Aorta (tissue), 5 donors: ENCODE measurements around the gene RPL22. TPM values are rescaled to one million over a fixed set of nuclear protein-coding genes. Genes with fewer than 3 reads are reported as not detected.

Experiments used
- ATAC-seq: fragments of 200-7000 bp; cut with Tn5 transposase; one replicate; pipeline ENCODE4 v1.9.1; 2022; ENCODE audit warnings: moderate library complexity; ENCODE audit not compliant: low FRiP score
- DNase-seq, 2 donors: peaks; one replicate each; pipeline ENCODE4 v3.0.0-alpha.2; 2020
- H3K27ac ChIP-seq, 2 donors: one replicate each; pipeline ENCODE4 v1.5.1; 2013; ENCODE audit warnings: low read length in 2 of 2, mild to moderate bottlenecking in 2 of 2, moderate library complexity in 2 of 2, control low read depth in 1 of 2, inconsistent platforms in 1 of 2, low read depth in 1 of 2
- H3K27me3 ChIP-seq, 2 donors: one replicate each; pipeline ENCODE4 v1.6.1; 2013; ENCODE audit warnings: control low read depth in 1 of 2, low read length in 1 of 2, mild to moderate bottlenecking in 1 of 2, moderate library complexity in 1 of 2; ENCODE audit not compliant: insufficient read depth in 2 of 2, control insufficient read depth in 1 of 2
- H3K36me3 ChIP-seq, 2 donors: one replicate each; pipeline ENCODE4 v1.6.1; 2013; ENCODE audit warnings: control low read depth in 1 of 2, low read length in 1 of 2, mild to moderate bottlenecking in 1 of 2; ENCODE audit not compliant: insufficient read depth in 2 of 2, control insufficient read depth in 1 of 2
- H3K4me1 ChIP-seq, 2 donors: one replicate each; pipeline ENCODE4 v1.6.1; 2013; ENCODE audit warnings: low read length in 2 of 2, control low read depth in 1 of 2, mild to moderate bottlenecking in 1 of 2, moderate library complexity in 1 of 2; ENCODE audit not compliant: insufficient read depth in 2 of 2, control insufficient read depth in 1 of 2
- H3K4me3 ChIP-seq, 2 donors: one replicate each; pipeline ENCODE4 v1.5.1; 2013; ENCODE audit warnings: low read length in 2 of 2, control low read depth in 1 of 2, mild to moderate bottlenecking in 1 of 2
- H3K9me3 ChIP-seq: one replicate; pipeline ENCODE4 v1.6.1; 2013; ENCODE audit warnings: mild to moderate bottlenecking, low read length; ENCODE audit not compliant: control insufficient read depth
- WGBS, 2 donors: extraction: QIAGEN DNeasy Blood & Tissue Kit; methylation state at CpG; one replicate each; pipeline ENCODE4 v1.1.7; 2013; 5-methylcytosine and 5-hydroxymethylcytosine counted together
- intact Hi-C, 2 donors: fragments of 100-400 bp; cut with DNase I; formaldehyde crosslinking; loops; one replicate each; pipeline versions ENCODE4 v1.14.2 to v1.15.0; 2022
- polyA plus RNA-seq, 2 donors: library from polyadenylated mRNA; stranded (reverse); fragments of 200-250 nt; gene quantifications; one replicate each; pipeline ENCODE4 v1.2.3, GENCODE V29; 2013
- total RNA-seq, 2 donors: library from RNA; stranded (reverse); fragmentation: NEBNext Ultra II Directional; extraction: Animal tissue kit (Norgen Biotek cat#: 25700); gene quantifications; one replicate each; pipeline ENCODE4 v1.2.1, GENCODE V29; 2021
- donor health status: healthy with polysubstance abuse.
- donor health status: Bipolar disorder and iron deficiency.
- donor health status: DM: no; HTN: no; CAD: no.
- donor health status: DM: no; HTN: no; CAD: no.
- donor health status: DM: yes; HTN: yes; CAD: no.

RPL22 gene
- total and polyA plus RNA-seq, 4 donors = 309 to 547 (median 352) TPM

DNA sequence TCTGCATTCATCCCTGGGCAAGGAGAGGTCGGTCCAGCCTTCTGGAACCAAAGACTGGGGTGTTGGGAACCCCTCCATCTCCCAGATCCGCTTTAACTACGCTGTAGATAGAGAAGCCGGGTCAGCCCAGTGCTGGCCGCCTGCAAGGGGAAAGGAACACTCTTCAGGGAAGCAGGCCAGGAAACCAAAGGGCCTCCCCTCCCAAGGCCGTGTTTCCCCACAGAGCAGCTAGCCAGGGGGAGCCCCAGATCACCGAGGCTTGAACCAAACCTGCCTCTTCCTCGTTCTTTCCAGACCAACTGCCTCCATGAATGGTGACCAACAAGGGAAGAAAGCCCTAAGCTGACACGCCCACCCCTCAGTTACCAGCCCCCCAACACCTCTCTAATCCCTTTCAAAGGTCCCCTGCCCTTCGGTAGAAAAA lies 18.0 kb downstream of the RPL22 start:
- peak; percentile 65 for ATAC-seq
- intact Hi-C loops = no loop called here
- DNase-seq = no peak
- Histone ChIP-seq H3K36me3 (no peaks in the 10 kb centered on the region), H3K4me1 (no peaks in the 10 kb centered on the region), H3K27me3 (no peaks in the 10 kb centered on the region), H3K27ac (no peak overlapping the region), H3K9me3 (no peaks in the 10 kb centered on the region), H3K4me3 (no peak overlapping the region)
- WGBS, 2 donors = 17 to 21% methylated on average over 9 to 10 of the region's 10 CpGs

DNA sequence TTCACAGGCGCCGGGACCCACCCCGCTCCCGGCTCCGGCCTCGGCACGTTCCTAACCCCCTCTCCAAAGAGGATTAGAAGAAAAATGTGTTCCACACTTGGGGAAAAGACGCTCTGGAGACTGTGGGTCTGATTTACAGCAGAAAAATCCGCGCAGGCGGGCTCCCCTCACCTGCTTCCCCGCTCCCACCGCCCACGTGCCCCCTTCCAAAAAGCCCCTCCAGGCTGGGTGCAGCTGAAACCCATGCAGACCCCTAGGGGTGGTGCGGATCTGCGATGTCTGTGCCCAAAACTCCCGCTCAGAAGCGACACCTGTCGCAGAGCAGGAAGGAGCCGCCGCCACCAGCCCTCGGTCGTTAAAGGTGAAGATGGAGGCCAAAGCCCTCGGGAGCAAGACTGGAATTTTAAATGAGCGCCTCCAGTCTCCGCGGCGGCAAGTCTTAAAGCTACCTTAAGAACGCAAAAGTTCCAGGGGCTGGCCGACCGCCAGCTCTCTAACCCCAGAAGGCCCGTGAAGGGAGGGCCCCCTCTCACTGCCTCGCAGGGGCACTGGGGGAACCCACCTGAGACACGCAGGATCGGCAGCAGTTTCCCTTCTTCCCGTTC lies 18.6 kb downstream of the RPL22 start:
- ATAC-seq = no peak
- no peak overlapping the region for H3K4me3 ChIP-seq
- H3K36me3 ChIP-seq = no peaks in the 10 kb centered on the region
- WGBS, 2 donors = 6 to 7% methylated on average over 36 of the region's 36 CpGs
- H3K27ac ChIP-seq = no peak overlapping the region
- H3K27me3 ChIP-seq = no peaks in the 10 kb centered on the region
- no peaks in the 10 kb centered on the region for H3K9me3 ChIP-seq
- H3K4me1 ChIP-seq = no peaks in the 10 kb centered on the region
- intact Hi-C loops = no loop called here
- no peak for DNase-seq

DNA sequence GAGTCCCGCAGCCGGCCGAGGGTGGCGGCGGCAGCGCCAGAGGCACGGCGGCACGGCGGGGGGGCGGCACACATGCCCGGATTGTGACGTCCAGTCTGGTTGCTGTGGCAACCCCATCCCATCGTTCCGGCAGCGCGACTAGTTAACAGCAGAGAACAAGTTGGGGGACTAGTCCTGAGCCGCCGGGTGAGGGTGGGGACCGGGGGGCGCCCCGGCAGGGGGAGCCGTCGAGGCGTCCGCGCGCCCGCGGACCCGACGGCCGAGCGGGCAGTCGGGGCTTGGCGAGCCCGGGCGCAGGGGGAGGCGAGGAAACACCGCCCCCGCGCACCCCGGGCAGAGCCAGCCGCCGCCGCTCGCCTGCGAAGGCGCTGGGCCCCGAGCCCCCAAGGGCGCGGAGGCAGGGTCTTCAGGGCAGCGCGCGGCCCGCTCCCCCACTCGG lies 19.1 kb downstream of the RPL22 start, which contains the start of gene CHD5:
Gene CHD5, minus strand, starts transcription at position 54 of the 439 bp plus-strand sequence. CDS start 298 bp downstream, outside the sequence.
- Histone ChIP-seq H3K27me3 (no peaks in the 10 kb centered on the region), H3K9me3 (no peaks in the 10 kb centered on the region), H3K36me3 (no peaks in the 10 kb centered on the region), H3K4me3 (peak within 1 kb of the TSS; percentile 23 to 42), H3K27ac (no peak within 1 kb of the TSS), H3K4me1 (no peaks in the 10 kb centered on the region)
- ATAC-seq (no peak), DNase-seq (no peak)
- intact Hi-C loops = no loop called here
- WGBS, 2 donors = 1% methylated on average over 33 to 57 of the region's 57 CpGs

DNA sequence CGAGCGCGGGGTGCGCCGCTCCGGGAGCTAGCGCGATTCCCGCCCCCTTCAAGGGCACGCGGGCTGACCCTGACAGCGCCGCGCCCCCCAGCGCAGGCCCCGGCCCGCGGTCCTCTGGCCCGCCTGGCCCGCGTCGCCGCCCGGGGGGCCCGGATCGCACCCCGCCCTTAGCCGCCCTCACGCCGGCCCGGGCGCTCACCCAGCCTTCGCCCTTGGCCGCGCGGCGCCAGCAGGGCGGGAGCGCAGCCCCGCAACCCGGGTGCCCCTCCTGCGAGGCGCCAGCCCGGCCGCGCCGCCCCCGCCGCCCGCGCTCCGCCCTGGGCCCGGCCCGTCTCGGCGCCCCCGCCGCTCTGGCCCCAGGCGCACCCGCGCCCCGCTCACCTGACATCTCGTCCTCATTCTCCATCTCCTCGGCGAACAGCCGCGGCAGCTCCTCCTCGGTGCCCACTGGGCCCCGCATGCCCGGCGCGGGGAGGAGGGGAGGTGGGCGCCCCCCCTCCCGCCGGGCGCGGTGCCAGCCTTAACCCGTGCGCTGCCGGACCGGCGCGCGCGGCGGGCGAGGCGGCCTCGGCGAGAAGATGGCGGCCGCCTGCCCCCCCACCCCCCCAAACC lies 19.7 kb downstream of the RPL22 start:
- intact Hi-C loops = no loop called here
- no peak for ATAC-seq
- H3K27ac ChIP-seq = no peak overlapping the region

DNA sequence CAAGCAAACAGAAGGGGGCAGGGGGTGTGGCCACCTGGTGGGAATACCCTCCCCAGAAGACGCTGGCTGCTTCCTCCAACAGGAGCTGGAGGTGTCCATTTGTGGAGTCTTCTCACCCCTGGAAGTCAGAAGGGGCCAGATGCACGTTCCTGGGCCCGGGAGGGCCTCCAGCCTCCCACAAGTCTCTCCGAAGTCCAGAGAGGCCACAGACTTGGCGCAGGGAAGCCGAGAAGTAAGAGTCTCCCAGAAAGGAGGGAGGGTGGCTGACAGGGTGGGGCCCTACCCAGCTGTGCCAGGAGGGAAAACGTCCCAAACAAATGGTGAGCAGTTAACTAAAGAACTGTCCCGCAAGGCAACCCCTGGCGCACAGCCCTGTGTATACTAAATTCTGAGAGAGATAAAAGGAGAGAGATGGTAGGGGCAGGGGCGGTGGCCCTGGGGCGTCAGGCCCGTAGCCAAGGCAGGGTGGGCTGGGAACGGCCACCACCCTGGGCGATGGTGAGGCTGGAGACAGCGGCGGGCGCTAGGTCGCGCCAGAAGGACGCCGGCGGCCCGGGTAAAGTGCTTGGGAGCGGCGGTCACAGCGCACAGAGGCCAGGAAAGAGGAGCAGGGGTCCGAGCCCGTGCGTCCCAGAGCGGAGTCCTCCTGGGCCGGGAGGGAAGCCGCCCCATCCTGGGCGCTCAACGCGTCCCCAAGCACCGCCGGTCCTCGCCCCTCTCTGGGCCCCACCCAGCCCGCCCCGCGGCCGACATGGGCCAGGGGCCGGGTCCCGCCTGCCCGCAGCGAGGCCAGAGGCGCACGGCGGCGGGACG lies 20.4 kb downstream of the RPL22 start:
- WGBS, 2 donors = 2% methylated on average over 24 to 51 of the region's 51 CpGs
- Histone ChIP-seq H3K27me3 (no peaks in the 10 kb centered on the region), H3K9me3 (no peaks in the 10 kb centered on the region), H3K27ac (no peak overlapping the region), H3K36me3 (no peaks in the 10 kb centered on the region), H3K4me3 (peak overlapping the region; percentile 23 to 42), H3K4me1 (no peaks in the 10 kb centered on the region)
- DNase-seq (no peak), ATAC-seq (no peak)
- intact Hi-C loops = no loop called here

More for the DNA sequence above, 19.7 kb downstream of the RPL22 start:
- H3K4me3 ChIP-seq = peak overlapping the region; percentile 23 to 42
- H3K4me1 ChIP-seq = no peaks in the 10 kb centered on the region
- WGBS, 2 donors = 0 to 1% methylated on average over 7 to 92 of the region's 92 CpGs
- no peaks in the 10 kb centered on the region for H3K9me3 ChIP-seq
- no peaks in the 10 kb centered on the region for H3K27me3 ChIP-seq
- no peak for DNase-seq
- no peaks in the 10 kb centered on the region for H3K36me3 ChIP-seq

DNA sequence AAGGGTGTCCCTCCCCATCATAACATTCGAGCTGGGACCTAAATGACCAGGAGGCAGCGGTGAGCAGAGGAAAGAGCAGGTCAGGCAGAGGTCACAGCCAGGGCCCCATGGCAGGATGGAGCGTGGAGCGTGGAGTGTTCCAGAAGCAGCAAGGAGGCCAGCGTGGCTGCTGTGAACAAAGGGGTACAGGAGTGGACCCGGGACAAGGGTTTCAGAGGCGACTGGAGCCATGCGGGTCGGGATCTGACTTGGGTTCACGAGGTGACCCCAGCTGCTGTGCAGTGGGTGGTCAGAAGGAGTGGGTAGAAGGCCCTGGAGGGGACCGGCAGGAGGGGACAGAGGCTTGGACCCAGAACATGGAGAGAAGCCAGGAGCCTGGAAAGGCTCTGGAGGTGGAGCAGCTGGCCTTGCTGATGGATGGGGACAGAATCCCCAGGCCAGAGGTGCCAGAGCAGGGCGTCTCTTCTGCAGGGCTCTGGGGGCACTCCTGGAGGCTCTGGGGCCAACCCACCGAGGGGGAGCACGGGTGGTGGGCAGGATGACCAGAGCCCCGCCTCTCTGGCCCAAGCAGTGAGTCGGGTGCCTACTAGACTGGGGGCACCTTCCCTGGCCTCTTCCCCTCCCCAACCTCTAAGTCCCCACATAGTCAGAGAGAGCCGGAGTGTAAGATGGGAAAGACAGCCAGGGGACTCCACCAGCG lies 21.6 kb downstream of the RPL22 start:
- 78 to 80% methylated on average over 17 to 18 of the region's 18 CpGs for WGBS, 2 donors
- H3K9me3 ChIP-seq = no peaks in the 10 kb centered on the region

DNA sequence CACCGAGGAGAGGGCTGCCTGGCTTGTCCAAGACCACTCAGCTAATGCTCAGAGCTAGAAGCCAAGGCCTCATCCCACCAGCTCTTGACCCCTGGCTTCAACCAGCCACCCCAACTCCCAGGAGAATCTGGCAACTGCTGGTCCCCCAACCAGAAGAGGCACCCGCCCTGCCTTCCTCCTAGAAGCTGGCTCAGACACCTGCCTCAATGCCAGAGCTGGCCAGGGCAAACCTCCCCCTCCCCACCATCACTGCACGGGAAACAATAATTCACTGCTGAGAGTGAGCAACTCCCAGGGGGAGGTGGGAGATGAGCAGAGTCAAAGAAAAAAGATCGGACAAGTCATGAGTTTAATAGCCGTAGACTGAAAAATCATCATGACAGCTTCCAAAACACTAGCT lies 22.6 kb downstream of the RPL22 start:
- WGBS, 2 donors = 74 to 83% methylated on average over 5 of the region's 5 CpGs
- no peak for DNase-seq
- no peak for ATAC-seq
- no peak overlapping the region for H3K27ac ChIP-seq
- no peaks in the 10 kb centered on the region for H3K4me1 ChIP-seq
- intact Hi-C loops = no loop called here
- H3K9me3 ChIP-seq = no peaks in the 10 kb centered on the region
- H3K27me3 ChIP-seq = no peaks in the 10 kb centered on the region
- no peaks in the 10 kb centered on the region for H3K36me3 ChIP-seq
- no peak overlapping the region for H3K4me3 ChIP-seq

More for the DNA sequence above, 21.6 kb downstream of the RPL22 start:
- H3K27me3 ChIP-seq = no peaks in the 10 kb centered on the region
- H3K36me3 ChIP-seq = no peaks in the 10 kb centered on the region
- no peak overlapping the region for H3K27ac ChIP-seq
- intact Hi-C loops = no loop called here
- H3K4me3 ChIP-seq = no peak overlapping the region
- no peak for DNase-seq
- no peaks in the 10 kb centered on the region for H3K4me1 ChIP-seq
- ATAC-seq = no peak

DNA sequence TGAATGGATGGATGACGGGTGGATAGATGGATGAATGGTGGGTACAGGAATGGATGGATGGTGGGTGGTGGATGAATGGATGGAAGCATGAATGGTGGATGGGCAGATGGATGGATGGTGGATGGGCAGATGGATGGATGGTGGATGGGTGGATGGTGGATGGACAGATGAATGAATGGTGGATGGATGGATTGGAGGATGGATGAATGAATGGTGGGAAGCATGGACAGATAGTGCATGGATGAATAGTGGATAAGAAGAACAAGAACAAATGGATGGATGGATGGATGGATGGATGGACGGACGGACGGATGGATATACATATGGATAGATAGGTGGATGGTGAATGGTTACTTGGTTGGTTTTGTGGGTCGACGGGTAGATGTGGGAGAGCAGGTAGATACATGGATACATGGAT lies 24.0 kb downstream of the RPL22 start:
- intact Hi-C loops = no loop called here
- Histone ChIP-seq H3K4me3 (no peak overlapping the region), H3K9me3 (no peaks in the 10 kb centered on the region), H3K27me3 (no peaks in the 10 kb centered on the region), H3K36me3 (no peaks in the 10 kb centered on the region), H3K4me1 (no peaks in the 10 kb centered on the region), H3K27ac (no peak overlapping the region)
- WGBS, 2 donors = 95 to 98% methylated on average over 6 of the region's 6 CpGs
- DNase-seq (no peak), ATAC-seq (no peak)
